Ishikawa (cell line): ENCODE measurements around the gene FGGY.

Experiments used
- CEBPB ChIP-seq: IDR thresholded peaks from 2 replicates; pipeline ENCODE4 v1.6.1; 2012
- EGR1 ChIP-seq: IDR thresholded peaks from 2 replicates; pipeline ENCODE4 v1.6.1; 2012
- EP300 ChIP-seq: IDR thresholded peaks from 2 replicates; pipeline ENCODE4 v1.6.1; 2012; ENCODE audit warnings: borderline replicate concordance
- MAX ChIP-seq: IDR thresholded peaks from 2 replicates; pipeline ENCODE4 v1.6.1; 2012
- RAD21 ChIP-seq: IDR thresholded peaks from 2 replicates; pipeline ENCODE4 v1.6.1; 2012; ENCODE audit warnings: low read depth
- TCF12 ChIP-seq: IDR thresholded peaks from 2 replicates; pipeline ENCODE4 v1.6.1; 2012; ENCODE audit warnings: low read depth
- TEAD4 ChIP-seq: IDR thresholded peaks from 2 replicates; pipeline ENCODE4 v1.6.1; 2012
- USF1 ChIP-seq: IDR thresholded peaks from 2 replicates; pipeline ENCODE4 v1.6.1; 2012
- YY1 ChIP-seq: IDR thresholded peaks from 2 replicates; pipeline ENCODE4 v1.6.1; 2012; ENCODE audit warnings: low read depth
- TF ChIP-seq, protein P1 (sequence below): IDR thresholded peaks from 2 replicates; pipeline ENCODE4 v1.6.1; 2012; ENCODE audit warnings: low read depth, mild to moderate bottlenecking

- no peak for TF ChIP-seq YY1
- TF ChIP-seq TCF12 = no peak
- no peak for TF ChIP-seq EGR1
- TF ChIP-seq EP300 = no peak
- TF ChIP-seq, protein P1, sequence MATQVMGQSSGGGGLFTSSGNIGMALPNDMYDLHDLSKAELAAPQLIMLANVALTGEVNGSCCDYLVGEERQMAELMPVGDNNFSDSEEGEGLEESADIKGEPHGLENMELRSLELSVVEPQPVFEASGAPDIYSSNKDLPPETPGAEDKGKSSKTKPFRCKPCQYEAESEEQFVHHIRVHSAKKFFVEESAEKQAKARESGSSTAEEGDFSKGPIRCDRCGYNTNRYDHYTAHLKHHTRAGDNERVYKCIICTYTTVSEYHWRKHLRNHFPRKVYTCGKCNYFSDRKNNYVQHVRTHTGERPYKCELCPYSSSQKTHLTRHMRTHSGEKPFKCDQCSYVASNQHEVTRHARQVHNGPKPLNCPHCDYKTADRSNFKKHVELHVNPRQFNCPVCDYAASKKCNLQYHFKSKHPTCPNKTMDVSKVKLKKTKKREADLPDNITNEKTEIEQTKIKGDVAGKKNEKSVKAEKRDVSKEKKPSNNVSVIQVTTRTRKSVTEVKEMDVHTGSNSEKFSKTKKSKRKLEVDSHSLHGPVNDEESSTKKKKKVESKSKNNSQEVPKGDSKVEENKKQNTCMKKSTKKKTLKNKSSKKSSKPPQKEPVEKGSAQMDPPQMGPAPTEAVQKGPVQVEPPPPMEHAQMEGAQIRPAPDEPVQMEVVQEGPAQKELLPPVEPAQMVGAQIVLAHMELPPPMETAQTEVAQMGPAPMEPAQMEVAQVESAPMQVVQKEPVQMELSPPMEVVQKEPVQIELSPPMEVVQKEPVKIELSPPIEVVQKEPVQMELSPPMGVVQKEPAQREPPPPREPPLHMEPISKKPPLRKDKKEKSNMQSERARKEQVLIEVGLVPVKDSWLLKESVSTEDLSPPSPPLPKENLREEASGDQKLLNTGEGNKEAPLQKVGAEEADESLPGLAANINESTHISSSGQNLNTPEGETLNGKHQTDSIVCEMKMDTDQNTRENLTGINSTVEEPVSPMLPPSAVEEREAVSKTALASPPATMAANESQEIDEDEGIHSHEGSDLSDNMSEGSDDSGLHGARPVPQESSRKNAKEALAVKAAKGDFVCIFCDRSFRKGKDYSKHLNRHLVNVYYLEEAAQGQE = no peak
- TF ChIP-seq MAX = no peak
- no peak for TF ChIP-seq TEAD4
- no peak for TF ChIP-seq USF1
- TF ChIP-seq RAD21 = no peak
- no peak for TF ChIP-seq CEBPB
Measured at GRCh38 chr1:59421232-59421920, 124.5 kb downstream of the FGGY start.
